GM19099 (cell line): Measurements from ENCODE around the gene NAV2.

Experiments used
- POLR2A ChIP-seq: IDR thresholded peaks from 3 replicates; pipeline ENCODE4 v1.6.1; 2011; ENCODE audit warnings: low read depth; ENCODE audit not compliant: insufficient read length; ENCODE audit errors: extremely low read depth

Gene NAV2

DNA sequence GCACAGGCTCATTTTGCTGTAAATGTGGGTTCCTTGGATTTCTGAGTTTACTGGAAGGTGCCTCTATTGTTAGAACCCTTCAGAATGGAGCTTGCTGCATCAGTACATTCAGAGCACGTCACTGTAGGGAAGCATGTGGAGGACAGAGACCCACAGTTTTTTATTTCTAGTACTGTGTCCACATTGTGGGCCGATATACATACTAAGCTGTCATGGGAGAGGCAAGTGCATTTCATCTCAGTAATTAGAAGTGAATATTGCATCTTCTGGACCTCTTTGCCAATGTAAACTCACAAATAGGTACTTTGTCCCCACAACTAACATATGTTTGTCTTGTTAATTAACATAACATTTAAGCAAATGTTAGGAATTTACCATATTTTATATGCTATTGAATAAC lies 139.7 kb downstream of the NAV2 start:
- TF ChIP-seq POLR2A = no peak

DNA sequence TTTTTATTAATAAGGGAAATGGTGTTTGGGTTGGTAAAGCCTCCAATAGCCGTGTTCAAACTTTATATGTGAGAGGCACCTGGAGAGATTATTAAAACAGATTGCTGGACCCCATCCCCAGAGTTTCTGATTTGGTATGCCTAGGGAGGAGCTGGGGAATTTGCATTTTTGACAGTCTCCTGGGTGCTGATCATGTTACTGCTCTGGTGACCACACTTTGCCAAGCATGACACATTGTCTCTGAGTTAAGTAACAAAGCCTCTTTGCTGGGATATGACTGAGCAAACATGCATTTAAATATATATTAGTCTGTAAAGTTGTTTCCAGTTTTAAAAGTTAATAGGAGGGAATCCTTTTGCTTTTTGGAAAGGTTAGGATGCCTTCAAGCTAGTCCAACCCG lies 140.4 kb downstream of the NAV2 start:
- TF ChIP-seq POLR2A = no peak

DNA sequence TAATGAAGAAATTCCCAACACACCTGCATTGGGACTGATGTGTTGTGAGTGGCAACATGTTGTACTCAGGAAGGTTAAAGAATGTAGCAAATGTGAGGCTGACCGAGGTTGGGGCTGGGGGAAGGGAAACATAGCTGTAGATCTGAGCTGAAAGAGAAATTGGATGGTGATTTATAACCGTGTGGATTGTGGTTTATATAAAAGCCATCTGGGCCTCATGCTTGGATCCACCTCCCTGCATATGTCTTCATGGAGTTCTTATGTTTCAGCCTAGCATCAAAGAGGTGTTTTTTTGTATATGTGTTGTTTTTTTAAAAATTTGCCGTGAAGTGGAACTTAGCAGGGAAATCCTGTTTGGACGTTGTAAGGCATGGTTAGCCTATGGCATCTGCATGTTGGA lies 141.3 kb downstream of the NAV2 start:
- TF ChIP-seq POLR2A = no peak

DNA sequence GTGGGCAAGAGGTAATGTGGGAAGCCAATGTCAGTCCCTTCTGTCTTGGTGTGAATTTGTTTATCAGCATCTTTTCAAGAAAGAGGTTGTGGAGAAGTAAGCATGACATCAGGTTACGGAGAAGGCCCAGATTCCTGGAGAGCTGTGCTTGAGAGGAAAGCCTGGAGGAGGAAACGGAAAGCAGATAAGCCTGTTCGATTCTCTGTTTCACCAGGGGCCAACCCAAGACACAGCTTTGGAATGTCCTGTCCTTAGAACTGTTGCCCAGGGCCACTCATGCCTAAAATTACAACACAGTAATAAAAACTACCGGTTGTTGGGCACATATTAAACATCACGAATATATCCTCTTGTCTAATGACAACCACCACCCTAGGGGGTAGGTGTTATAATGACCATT lies 148.5 kb downstream of the NAV2 start:
- no peak for TF ChIP-seq POLR2A

DNA sequence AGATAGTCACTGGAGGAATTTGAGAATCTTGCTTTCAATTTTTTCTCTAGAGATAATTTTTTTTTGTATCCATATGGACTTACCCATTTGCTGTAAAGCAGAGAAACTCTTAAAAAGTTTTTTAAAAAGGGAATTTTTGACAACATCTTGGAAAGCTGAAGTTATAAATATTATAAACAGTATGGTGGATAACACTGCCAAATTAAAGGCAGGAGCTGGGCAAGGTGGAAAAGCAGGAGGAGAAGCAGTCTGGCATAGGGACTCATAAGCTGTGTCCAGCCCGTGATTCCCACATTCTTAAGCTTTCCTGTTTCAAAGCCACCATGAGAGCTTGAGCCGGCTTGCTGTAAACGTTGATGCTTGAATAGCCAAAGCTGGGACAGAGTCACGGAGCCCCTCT lies 149.5 kb downstream of the NAV2 start:
- no peak for TF ChIP-seq POLR2A

DNA sequence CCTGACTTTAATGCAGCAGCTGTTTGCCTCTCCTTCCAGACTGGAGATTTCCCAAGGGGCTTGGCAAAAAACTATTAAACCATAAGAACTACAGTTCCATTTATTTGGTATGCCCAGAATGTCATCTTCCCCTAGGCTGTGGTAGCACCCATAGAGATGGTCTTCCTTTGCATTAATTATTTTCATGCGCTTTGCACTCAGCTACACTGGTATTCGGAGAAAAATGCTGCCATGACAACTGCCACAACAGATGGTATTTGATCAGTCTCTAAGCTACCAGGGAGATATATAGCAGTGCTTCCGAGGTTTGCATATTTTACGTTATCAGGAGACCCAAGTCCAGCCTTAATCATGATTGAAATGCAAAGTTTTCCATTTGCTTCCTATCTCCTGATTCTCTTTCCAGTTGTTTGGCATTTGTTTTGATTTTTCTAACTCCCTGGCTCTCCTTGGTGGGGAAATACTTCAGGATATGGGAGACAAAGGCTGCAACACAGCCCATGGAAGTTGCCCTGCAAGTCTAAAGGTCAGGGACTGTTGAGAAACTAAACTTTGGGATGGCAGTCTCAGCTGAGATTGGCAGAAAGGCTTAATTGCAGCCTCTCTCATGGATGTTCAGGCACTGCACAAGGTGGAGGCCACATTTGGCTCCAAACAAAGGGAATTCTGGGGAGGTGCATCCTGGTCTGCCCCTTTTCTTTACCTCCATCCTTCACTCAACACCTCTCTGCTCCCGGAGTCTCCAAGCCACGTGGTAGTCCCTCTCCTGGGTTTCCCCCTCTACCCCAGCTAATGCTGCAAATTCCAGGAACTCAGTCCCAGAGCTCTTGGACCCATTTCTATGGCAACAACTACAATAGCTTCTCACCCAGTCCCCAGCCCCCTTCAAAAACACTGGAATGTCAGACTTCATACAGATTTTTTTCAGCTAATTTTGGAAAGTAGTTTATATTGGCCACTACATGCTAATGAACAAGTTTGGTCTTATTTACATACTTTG lies 151.8 kb downstream of the NAV2 start:
- TF ChIP-seq POLR2A = no peak

DNA sequence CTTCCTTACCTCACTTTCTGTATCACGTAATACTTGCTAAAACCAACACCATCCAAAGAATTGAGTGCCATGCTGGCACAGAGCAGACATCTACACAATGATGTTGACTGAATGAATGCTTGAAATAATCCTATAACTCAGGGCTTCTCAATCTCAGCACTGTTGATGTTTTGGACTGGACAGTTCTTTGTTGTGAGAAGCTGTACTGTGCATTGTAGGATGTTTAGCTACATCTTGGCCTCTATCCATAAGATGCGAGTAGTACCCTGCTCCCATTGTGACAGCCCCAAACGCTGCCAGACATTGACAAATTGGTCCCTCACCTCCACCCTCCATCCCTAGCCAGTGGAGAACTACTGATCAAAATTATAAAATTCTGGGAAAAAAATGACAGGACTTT lies 153.4 kb downstream of the NAV2 start:
- no peak for TF ChIP-seq POLR2A

DNA sequence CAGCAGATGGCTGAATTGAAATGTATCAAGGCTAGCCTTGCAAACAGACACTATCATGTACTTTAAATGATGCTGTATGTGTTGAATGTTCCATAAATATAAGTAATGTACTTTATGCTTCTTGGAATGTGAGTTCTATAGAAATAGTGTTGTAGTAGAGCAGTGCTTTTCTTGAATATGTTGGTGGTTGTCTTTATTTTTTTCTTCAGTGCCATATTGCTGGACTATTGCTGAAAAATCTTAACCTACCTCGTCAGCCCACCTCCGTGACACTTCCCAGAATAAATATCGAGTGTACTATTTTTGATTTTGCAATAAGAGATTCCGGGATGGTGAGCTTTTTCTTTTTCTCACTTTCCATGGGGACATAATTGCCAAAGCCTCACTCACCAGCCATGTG lies 153.9 kb downstream of the NAV2 start:
- no peak for TF ChIP-seq POLR2A

DNA sequence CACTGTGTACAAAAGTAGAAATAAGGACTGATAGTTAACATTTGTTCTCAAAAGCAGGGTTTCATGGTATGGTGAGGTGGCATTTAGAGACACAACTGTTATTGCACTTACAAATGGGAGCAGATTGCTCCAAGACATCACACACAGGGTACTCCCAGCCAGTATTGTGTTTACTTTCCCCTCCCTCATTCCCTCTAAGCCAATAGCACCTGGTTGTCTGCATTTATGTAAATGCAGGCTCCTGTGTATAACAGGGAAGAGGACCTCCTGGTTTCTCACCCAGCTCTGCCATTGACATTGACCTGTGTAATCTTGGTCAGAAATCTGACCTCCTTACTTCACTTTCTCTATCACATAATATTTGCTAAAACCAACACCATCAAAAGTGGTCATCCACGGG lies 154.4 kb downstream of the NAV2 start:
- TF ChIP-seq POLR2A = no peak

DNA sequence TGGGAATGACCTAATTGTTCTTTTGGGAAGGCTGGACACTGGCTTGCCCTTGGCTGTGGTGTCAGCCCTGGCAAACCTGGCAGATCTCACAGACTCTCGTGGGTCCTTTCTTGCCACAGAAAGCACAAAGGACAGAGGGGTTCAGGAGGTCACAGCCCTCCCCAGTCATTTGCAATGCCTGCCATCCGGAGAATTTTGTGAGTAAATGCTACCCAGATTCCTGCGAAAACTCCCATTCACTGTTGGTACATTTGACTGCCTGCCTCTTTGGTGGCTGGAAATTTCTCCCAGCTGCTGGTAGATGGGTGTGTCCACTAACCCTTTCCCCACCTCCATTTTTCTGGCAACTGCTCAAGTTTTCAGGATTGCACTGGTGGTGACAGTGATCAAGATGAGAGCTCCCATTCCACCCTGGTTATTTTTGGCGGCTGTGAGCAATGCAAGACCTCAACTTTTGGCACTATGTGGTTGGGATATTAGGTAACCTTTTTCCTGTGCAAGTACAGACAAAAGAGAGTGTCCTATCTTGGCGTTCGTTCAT lies 155.7 kb downstream of the NAV2 start:
- TF ChIP-seq POLR2A = no peak

DNA sequence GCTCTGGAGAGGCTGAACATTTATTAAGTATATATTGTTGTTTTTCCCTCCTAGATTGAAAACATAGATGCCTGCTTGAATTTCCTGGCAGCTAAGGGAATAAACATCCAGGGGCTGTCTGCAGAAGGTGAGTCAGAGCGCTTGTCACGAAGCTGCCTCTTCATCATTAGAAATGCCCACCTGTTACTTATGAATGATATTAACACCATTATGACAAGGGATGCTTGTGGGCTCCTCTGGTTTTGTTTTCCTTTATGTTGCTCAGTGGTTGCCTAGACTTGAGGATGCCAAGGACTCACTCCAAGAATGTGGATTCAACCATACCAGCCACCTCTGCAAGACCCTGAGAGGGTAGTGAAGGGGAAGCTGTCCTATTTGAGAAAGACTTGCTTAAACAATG lies 156.2 kb downstream of the NAV2 start:
- TF ChIP-seq POLR2A = no peak

DNA sequence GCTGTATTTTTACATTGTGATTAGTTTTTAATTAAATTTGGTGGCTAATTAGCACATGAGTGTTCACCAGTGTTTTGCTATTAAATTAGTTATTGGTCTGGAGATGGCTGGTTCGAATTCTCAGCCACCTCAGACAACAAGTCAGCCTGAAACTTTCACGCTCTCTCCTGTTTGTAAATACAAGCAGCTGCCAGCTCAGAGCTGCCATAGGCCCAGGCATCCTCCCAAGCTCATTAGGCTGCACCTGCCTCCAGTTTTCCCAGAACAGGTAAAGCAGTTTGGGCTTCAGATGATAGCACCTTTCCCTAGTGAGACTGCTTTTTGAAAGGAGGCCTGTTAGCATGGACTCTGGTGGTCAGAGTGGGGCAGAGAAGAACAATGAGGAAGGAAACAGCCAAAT lies 156.8 kb downstream of the NAV2 start:
- TF ChIP-seq POLR2A = no peak

DNA sequence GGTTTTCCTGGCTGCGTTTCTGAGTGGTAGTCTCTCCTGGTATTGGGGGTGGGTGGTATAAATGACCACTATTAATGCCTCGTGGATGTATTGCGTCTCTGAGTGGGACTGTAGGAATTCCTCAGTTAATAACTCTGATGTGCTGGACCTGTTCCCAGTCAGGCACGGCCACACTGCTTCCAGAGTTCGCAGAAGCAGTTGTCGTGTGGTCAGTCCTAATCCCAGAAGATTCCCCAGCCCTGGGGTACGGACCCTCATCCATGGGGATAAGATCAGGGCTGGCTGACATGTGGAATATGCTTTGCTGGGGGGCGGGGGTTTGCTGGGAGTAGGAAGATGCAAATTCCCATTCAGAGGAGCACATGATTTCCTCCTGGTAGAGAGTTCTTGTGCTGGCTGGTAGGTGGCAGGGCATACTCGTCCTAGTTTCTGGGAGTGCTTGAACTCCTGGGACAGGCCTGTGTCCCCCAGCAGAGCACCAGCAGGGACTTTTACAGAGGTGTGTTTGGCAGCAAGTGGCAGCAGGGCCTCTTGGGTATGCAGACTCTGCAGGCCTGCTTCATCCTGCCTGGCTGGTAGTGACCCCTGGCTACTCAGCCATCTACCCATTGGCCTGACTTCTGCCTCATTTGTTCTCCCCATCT lies 157.4 kb downstream of the NAV2 start:
- no peak for TF ChIP-seq POLR2A

DNA sequence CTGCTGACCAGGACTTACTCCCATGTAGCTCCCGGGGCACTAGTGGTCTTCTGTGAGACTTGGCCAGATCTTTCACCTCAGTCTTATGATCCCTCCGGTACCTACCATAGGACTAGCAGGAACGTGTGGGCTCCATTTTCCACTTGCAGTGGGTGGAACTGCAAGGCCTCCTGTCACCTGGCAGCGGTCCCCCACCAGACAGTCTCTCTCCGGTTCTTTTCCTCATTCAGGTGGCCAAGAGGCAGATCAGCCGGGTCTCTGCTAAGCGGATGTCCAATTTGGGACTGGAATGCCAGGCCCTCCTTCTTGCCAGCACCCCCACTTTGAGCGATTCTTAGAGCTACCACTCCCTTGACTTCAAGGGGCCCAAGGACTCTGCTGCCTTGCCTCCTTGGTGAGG lies 158.9 kb downstream of the NAV2 start:
- TF ChIP-seq POLR2A = no peak

DNA sequence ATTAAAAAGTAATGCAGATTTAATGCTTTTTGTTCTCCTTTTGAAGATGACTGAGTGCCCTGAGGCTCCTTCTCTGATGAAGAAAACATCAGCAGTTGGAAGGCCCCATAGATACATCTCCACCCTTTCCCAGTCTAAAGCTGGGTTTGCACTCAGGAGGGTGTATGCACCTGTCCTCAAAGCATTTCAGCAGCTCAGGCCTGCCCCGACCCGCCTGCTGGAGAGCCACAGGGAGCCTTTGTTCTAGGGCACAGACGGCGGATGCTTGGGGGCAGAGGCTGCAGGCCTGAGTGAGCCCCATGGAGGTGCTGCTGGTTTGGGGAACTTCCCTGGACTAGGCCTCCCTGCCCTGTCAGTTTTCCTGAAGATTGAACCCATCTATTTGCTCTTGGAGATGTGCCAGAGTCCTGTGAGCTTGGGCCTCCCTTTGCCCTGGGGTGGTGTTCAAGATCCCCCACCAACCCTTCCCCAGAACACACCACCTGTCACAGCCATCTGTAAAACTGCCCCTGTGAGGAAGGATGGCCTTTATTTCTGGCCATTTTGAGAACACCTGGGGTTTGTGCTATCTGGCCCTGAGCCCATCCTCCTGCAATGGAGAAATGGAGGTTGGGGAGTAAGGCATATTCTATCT lies 160.0 kb downstream of the NAV2 start:
- no peak for TF ChIP-seq POLR2A
